ENCODE data around the gene TBC1D13. TPM values are rescaled to one million over a fixed set of nuclear protein-coding genes. Genes with fewer than 3 reads are reported as not detected.
"Not testable (repeated sequence)": the region's sequence is repeated elsewhere in the genome, so short reads cannot be mapped to it uniquely, and the experiment has no call there.

TBC1D13 gene
- polyA plus RNA-seq, 3 donors, result 37.2 to 41.6 (median 38.7) TPM

GRCh38 chr9:128771745-128772519, 15.1 kb upstream of the TBC1D13 start, which contains the start of gene ZER1:
Gene ZER1, minus strand, starts transcription at chr9:128771927. Its CDS starts 16,362 bp downstream, at chr9:128755565.
- DNase-seq (ENCODE audit: extremely low read depth in 1 of 11, low read depth in 9 of 11, low spot score in 4 of 11), result peak; percentile 62 to 91 (median 85)

- no peak for DNase-seq (ENCODE audit: extremely low read depth in 1 of 11, low read depth in 9 of 11, low spot score in 4 of 11)
These were observed 14.0 kb upstream of the TBC1D13 start for GRCh38 chr9:128773049-128773448.

- no peak for DNase-seq (ENCODE audit: extremely low read depth in 1 of 11, low read depth in 9 of 11, low spot score in 4 of 11)
These were observed 12.2 kb upstream of the TBC1D13 start for GRCh38 chr9:128774804-128775203.

- not testable (repeated sequence) for DNase-seq (ENCODE audit: extremely low read depth in 1 of 11, low read depth in 9 of 11, low spot score in 4 of 11)
These were observed 7.0 kb upstream of the TBC1D13 start for GRCh38 chr9:128780093-128780492.

DNA sequence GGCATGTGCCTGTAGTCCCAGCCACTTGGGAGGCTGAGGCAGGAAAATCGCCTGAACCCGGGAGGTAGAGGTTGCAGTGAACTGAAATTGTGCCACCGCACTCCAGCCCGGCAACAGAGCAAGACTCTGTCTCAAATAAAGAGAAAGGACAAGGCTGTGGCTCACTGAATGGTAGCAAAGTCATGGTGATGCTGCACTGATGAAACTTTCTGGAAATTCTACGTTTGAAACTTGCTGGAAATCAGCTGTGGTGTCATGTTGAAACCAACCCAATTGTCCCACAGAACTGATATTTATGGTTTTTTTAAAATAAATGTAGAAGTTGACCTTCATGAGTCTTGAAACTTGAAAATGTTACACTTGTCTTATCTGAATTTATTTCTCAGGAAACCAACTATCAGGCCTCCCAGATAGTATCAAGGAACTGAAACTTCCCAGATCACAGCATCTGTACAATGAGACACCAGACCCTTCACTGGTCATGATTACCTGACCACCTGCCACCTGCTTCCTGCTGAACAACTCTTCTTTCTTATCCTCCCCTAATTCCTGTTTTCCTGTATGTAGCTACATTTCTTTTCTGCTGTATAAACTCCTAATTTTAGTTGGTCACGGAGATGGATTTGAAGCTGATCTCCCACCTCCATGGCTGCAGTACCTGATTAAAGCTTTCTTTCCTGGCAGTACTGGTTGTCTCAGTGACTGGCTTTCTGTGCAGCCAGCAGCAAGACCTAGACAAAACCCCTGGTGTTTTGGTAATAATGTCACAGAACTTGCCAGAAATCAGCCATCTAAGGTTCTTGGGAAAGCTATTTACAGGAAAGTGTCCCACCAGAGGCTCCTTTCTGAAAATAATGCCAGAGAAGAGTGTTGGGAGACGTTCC, 5.6 kb upstream of the TBC1D13 start:
- DNase-seq (ENCODE audit: extremely low read depth in 1 of 11, low read depth in 9 of 11, low spot score in 4 of 11), result no peak

DNA sequence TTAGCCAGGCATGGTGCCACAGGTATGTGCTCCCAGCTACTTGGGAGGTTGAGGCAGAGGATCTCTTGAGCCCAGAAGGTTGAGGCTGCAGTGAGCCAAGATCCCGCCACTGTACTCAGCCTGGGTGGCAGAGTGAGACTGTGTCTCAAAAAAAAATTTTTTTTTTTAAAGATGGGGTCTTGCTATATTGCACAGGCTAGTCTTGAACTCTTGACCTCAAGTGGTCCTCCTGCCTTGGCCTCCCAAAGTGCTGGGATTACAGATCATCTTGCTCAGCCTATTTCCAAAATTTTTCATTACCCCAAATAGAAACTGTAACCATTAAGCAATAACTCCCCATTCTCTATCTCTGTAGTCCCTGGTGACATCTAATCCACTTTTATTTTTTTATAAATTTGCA, 4.4 kb upstream of the TBC1D13 start:
- DNase-seq (ENCODE audit: extremely low read depth in 1 of 11, low read depth in 9 of 11, low spot score in 4 of 11), result no peak

DNA sequence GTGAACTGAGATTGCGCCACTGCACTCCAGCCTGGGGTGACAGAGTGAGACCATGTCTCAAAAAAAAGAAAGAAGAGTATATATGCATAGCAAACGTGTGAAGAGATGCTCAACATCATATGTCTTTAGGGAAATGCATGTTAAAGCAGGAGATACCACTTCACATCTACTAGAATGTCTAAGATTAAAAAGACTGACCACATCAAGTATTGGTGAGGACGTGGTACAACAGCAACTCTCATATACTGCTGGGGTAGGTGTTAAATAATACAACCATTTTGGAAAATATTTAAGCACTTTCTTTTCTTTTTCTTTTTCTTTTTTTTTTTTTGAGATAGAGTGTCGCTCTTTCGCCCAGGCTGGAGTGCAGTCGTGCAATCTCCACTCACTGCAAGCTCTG, 1.6 kb upstream of the TBC1D13 start:
- no peak for DNase-seq (ENCODE audit: extremely low read depth in 1 of 11, low read depth in 9 of 11, low spot score in 4 of 11)

DNA sequence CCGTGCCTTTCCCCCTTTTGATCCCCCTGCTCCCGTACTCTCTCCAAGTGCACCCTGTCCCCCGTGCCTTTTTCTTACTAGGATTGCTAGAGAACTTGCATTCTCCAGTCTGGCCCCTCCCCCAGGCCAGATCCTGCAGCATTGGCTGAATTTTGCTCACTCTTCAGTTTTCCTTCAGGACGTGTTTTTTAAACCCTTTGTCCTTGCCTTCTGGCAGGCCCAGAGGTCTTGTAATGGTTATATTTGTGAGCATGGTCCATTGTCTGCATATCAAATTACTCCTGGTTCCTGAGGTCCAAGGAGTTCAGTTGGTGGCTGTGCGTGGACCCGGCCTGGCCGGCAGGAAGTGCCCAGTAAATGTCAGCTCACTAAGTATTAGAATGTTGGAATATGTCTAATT, 606 bp downstream of the TBC1D13 start:
- peak in 1 of 11 donors; percentile 13 for DNase-seq (ENCODE audit: extremely low read depth in 1 of 11, low read depth in 9 of 11, low spot score in 4 of 11)

DNA sequence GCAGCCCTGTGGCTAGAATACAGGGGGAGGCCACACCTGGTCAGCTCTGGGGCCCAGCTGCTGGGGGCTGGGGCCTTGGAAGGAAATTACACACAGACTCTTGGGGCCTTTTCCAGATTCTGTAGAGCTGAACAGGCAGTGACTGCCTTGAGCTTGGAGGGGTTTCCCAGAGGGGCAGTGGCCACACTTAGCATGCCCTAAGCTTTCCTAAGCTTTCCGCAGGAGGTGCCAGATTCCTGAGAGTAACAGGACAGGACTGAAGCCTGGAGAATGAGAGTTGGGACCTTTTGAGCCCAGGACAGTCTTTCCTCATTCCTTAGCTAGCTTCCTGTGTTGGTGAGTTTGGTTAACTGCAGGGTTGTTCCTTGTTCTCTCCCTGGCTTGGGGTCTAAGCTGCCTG, 1.4 kb downstream of the TBC1D13 start:
- DNase-seq (ENCODE audit: extremely low read depth in 1 of 11, low read depth in 9 of 11, low spot score in 4 of 11), result no peak

DNA sequence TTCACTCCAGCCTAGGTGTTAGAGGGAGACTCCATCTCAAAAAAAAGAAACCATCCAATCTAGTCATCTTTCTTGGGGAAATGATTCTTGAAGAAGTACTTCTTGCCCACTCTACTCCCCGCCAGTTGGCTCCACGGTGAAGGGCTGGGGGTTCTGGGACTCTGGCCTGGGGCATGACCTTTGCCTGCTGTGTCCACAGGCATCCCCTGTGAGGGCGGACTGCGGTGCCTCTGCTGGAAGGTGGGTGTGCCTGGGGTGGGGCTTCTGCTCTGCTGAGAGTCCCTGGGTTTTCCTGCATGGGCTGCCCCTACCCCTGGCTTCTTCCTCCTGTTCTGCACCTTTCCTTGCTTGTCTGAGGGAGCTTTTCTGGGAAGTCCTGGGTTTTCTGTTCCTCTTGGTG, 3.5 kb downstream of the TBC1D13 start:
- DNase-seq (ENCODE audit: extremely low read depth in 1 of 11, low read depth in 9 of 11, low spot score in 4 of 11), result no peak

GRCh38 chr9:128792134-128792533, 5.1 kb downstream of the TBC1D13 start:
- no peak for DNase-seq (ENCODE audit: extremely low read depth in 1 of 11, low read depth in 9 of 11, low spot score in 4 of 11)

- no peak for DNase-seq (ENCODE audit: extremely low read depth in 1 of 11, low read depth in 9 of 11, low spot score in 4 of 11)
These were observed 6.1 kb downstream of the TBC1D13 start for GRCh38 chr9:128792978-128793686.

- not testable (repeated sequence) for DNase-seq (ENCODE audit: extremely low read depth in 1 of 11, low read depth in 9 of 11, low spot score in 4 of 11)
These were observed 7.9 kb downstream of the TBC1D13 start for GRCh38 chr9:128794961-128795360.

GRCh38 chr9:128798896-128799295, 11.8 kb downstream of the TBC1D13 start:
- DNase-seq (ENCODE audit: extremely low read depth in 1 of 11, low read depth in 9 of 11, low spot score in 4 of 11), result no peak

DNA sequence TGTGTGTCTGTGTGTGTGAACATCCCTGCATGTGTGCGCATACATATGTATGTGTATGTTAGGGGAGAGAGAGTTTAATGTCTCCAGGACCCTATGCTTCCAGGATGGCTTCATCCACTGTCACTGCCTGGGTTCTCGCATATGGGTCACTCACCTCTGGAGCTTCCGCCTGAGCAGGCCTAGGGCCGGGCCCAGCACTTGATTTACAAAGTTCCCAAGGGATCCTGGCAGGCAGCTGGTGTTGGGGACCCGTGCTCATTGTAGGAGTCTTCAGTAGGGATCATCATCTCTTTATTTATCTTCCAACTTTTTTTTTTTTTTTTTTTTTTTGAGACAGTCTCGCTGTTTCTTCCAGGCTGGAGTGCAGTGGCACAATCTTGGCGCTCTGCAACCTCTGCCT, 13.0 kb downstream of the TBC1D13 start:
- no peak for DNase-seq (ENCODE audit: extremely low read depth in 1 of 11, low read depth in 9 of 11, low spot score in 4 of 11)

- DNase-seq (ENCODE audit: extremely low read depth in 1 of 11, low read depth in 9 of 11, low spot score in 4 of 11), result no peak
These were observed 15.4 kb downstream of the TBC1D13 start for GRCh38 chr9:128802482-128802881.

GRCh38 chr9:128805661-128806060, 18.6 kb downstream of the TBC1D13 start:
- DNase-seq (ENCODE audit: extremely low read depth in 1 of 11, low read depth in 9 of 11, low spot score in 4 of 11), result no peak

GRCh38 chr9:128807827-128808226, 20.8 kb downstream of the TBC1D13 start:
- no peak for DNase-seq (ENCODE audit: extremely low read depth in 1 of 11, low read depth in 9 of 11, low spot score in 4 of 11)

DNA sequence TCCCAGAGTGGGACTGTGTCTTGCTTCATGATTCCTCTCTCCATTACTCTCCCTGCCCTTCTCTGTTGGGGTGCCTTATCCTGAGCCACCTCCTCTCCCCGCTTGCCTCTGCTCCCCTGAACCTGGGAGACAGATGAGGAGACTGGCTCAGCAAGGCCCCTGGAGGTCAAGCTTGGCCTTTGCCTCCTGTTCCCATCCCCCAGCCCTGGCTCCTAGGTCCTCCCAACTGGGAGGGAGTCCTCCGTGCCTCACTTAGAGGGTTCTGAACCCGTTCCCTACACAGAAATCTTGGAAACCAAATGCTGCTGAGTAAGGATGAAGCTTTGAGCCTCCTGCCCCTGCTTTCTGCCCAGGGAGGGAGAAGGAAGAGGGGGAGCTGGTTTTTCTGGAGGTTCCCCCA, 21.5 kb downstream of the TBC1D13 start:
- DNase-seq (ENCODE audit: extremely low read depth in 1 of 11, low read depth in 9 of 11, low spot score in 4 of 11), result no peak
